Immature natural killer cell (primary cell): ENCODE measurements around the gene CTSO. TPM values are rescaled to one million over a fixed set of nuclear protein-coding genes. Genes with fewer than 3 reads are reported as not detected.
A peak's percentile ranks its signal among the peaks of the same experiment; 100 is the strongest.

Experiments
- DNase-seq, 3 donors: peaks; one replicate each; pipeline ENCODE4 v3.0.0; 2022; ENCODE audit warnings: mixed read lengths in 1 of 3
- H3K27ac Mint-ChIP-seq, 6 donors: one replicate each; pipeline ENCODE4 v1.8.0; 2020; ENCODE audit warnings: mixed read lengths in 6 of 6, mild to moderate bottlenecking in 5 of 6, inconsistent platforms in 4 of 6, moderate library complexity in 3 of 6
- H3K27me3 Mint-ChIP-seq, 3 donors: one replicate each; pipeline ENCODE4 v1.8.0; 2020 to 2021; ENCODE audit warnings: low read depth in 3 of 3, mild to moderate bottlenecking in 3 of 3, mixed read lengths in 3 of 3, moderate library complexity in 3 of 3, inconsistent platforms in 1 of 3
- H3K36me3 Mint-ChIP-seq, 3 donors: one replicate each; pipeline ENCODE4 v1.8.0; 2020; ENCODE audit warnings: mixed read lengths in 3 of 3, inconsistent platforms in 2 of 3, mild to moderate bottlenecking in 2 of 3
- H3K4me1 Mint-ChIP-seq, 2 donors: one replicate each; pipeline ENCODE4 v1.8.0; 2020; ENCODE audit warnings: inconsistent platforms in 2 of 2, mild to moderate bottlenecking in 2 of 2, mixed read lengths in 2 of 2, moderate library complexity in 1 of 2
- H3K4me3 Mint-ChIP-seq, 5 donors: one replicate each; pipeline ENCODE4 v1.8.0; 2020; ENCODE audit warnings: mild to moderate bottlenecking in 5 of 5, mixed read lengths in 5 of 5, inconsistent platforms in 3 of 5, moderate library complexity in 3 of 5
- H3K9me3 Mint-ChIP-seq, 6 donors: one replicate each; pipeline ENCODE4 v1.8.0; 2020; ENCODE audit warnings: mild to moderate bottlenecking in 6 of 6, mixed read lengths in 6 of 6, inconsistent platforms in 4 of 6, moderate library complexity in 3 of 6
- polyA plus RNA-seq, 3 donors: library from polyadenylated mRNA; unstranded; fragments of 300-500 nt; fragmentation: Illumina TruSeq; gene quantifications; one replicate each; pipeline ENCODE4 v1.2.3, GENCODE V29; 2021

CTSO gene
- polyA plus RNA-seq, 3 donors from 2014 or later = 44.7 to 88.0 (median 58.1) TPM

- no peaks in the 10 kb centered on the region for H3K36me3 Mint-ChIP-seq
- peaks cover 0 to 12% (median 7%) of the 10 kb centered on the region in 3 donors for H3K27me3 Mint-ChIP-seq
- no peak for DNase-seq
- H3K27ac Mint-ChIP-seq = no peak overlapping the region
- H3K4me1 Mint-ChIP-seq = no peaks in the 10 kb centered on the region
- H3K4me3 Mint-ChIP-seq = no peak overlapping the region
- peaks cover 0 to 2% (median 0%) of the 10 kb centered on the region in 6 donors for H3K9me3 Mint-ChIP-seq
Measured at GRCh38 chr4:155966731-155967395, 13.2 kb upstream of the CTSO start.

GRCh38 chr4:155966171-155966570 lies 12.5 kb upstream of the CTSO start:
- Mint-ChIP-seq H3K27ac (no peak overlapping the region), H3K27me3 (peaks cover 0 to 12% (median 7%) of the 10 kb centered on the region in 3 donors), H3K4me3 (no peak overlapping the region), H3K4me1 (no peaks in the 10 kb centered on the region), H3K9me3 (peaks cover 0 to 2% (median 0%) of the 10 kb centered on the region in 6 donors), H3K36me3 (no peaks in the 10 kb centered on the region)
- no peak for DNase-seq

DNA sequence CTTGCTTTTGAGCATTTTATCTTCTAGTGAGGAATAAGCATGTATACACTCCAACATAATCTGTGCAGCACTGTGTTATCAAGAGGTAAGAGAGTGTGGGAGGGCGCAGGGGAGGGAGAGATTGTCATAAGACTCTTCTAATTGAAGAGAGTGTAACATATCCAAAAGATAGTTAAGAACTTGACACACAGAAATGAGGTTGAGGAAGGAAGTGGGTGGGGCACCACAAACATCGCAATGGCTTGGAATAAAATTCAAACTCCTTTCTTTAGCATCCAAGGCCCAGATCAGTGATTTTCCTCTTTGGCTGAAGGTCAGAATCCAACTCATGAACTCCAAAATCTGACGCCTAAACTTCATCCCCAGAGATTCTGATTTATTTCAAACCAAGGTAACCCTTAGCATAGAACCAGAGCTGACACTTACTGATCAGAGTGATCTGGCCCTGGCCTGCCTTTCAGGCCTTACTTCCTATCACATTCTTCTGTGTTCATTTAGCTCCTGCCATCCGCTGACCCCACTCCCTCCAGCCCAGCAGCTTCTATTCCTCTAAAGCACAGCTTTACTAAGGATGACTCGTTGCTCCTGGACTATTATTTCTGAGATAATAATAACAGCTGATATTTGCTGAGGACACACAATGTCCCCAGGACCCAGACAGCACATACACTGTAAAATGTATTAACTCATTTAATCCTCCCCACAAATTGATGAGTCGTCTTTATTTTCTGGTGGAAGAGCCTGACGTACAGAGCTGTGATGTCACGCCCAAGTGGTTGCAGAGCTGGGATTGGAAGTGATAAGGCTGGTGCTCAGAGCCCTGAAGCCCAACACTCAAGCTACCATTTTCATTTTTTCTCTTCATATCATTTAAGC lies 10.6 kb upstream of the CTSO start:
- H3K36me3 Mint-ChIP-seq = no peaks in the 10 kb centered on the region
- peaks cover 3 to 7% (median 7%) of the 10 kb centered on the region in 3 donors for H3K27me3 Mint-ChIP-seq

GRCh38 chr4:155962767-155963166 lies 9.1 kb upstream of the CTSO start:
- no peaks in the 10 kb centered on the region for H3K36me3 Mint-ChIP-seq
- H3K9me3 Mint-ChIP-seq = peaks cover 0 to under 1% (median 0%) of the 10 kb centered on the region in 6 donors
- no peak for DNase-seq
- no peak overlapping the region for H3K4me3 Mint-ChIP-seq
- H3K27me3 Mint-ChIP-seq = peaks cover 2 to 7% (median 3%) of the 10 kb centered on the region in 3 donors
- no peak overlapping the region for H3K27ac Mint-ChIP-seq
- H3K4me1 Mint-ChIP-seq = no peaks in the 10 kb centered on the region

More for the DNA sequence above, 10.6 kb upstream of the CTSO start:
- no peak overlapping the region for H3K4me3 Mint-ChIP-seq
- peaks cover 0 to 2% (median 0%) of the 10 kb centered on the region in 6 donors for H3K9me3 Mint-ChIP-seq
- DNase-seq = no peak
- H3K4me1 Mint-ChIP-seq = no peaks in the 10 kb centered on the region
- no peak overlapping the region for H3K27ac Mint-ChIP-seq

DNA sequence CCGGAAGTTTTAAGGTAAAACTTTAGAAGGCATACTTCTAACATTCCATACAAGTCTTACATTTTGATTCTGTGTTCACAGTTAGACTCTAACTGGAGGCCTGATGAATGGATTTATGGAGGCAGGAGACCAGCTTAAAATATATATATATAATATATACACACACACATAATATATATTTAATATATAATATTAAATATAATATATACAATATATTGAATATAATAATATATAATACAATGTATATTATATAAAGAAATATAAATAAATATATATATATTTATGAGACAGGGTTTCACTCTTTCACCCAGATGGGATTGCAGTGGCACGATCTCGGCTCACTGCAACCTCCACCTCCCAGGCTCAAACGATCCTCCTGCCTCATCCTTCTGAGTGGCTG lies 7.9 kb upstream of the CTSO start:
- H3K36me3 Mint-ChIP-seq = no peaks in the 10 kb centered on the region
- H3K9me3 Mint-ChIP-seq = no peaks in the 10 kb centered on the region
- DNase-seq = no peak
- peaks cover 3 to 4% (median 3%) of the 10 kb centered on the region in 3 donors for H3K27me3 Mint-ChIP-seq
- H3K27ac Mint-ChIP-seq = no peak overlapping the region
- H3K4me3 Mint-ChIP-seq = no peak overlapping the region
- H3K4me1 Mint-ChIP-seq = no peaks in the 10 kb centered on the region

DNA sequence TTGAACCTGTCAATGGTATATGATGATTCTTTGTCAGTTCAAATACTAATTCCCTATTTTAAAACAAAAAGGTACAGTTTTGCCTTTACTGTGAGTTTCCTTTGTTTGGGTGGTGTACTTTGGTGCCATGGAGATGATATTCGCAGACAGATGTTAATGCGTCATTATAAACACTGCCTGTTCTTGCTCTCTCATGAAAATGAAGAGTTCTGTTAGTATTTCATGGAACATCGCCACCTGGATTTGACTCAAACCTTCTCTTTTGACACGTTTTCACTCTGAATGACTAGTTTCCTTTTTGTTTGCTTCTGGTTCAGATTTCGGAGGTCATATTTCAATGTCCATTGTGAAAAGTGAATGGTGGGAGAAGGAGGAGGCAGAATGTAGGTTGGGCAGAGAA lies 6.9 kb upstream of the CTSO start:
- Mint-ChIP-seq H3K4me1 (no peaks in the 10 kb centered on the region), H3K4me3 (no peak overlapping the region), H3K27ac (no peak overlapping the region), H3K9me3 (no peaks in the 10 kb centered on the region), H3K27me3 (peaks cover 3 to 4% (median 3%) of the 10 kb centered on the region in 3 donors), H3K36me3 (no peaks in the 10 kb centered on the region)
- DNase-seq = no peak

DNA sequence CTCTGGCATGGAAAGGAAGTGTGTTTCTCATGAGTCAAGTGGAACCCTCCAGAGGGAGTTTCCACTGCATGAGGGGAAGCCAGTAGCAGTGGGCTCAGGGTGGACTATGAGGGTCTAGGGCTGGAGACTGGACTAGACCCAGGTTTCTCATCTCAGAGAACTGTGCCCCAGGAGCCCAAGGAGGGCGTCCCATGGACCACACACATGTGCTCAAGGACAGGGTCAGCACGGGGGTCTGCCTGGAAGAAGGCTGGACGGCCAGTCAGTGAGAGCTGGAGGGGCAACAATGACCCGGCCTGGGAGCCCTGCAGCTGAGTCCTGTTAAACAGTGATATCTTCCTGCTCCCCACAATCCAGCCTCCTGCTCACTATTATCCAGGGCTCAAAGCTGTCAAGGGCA lies 5.8 kb upstream of the CTSO start:
- no peak for DNase-seq
- Mint-ChIP-seq H3K36me3 (no peaks in the 10 kb centered on the region), H3K9me3 (no peaks in the 10 kb centered on the region), H3K4me3 (no peak overlapping the region), H3K27me3 (peaks cover 0 to 3% (median 3%) of the 10 kb centered on the region in 3 donors), H3K4me1 (peaks cover 2% of the 10 kb centered on the region in 2 donors), H3K27ac (no peak overlapping the region)

- H3K27me3 Mint-ChIP-seq = peaks cover 6 to 11% (median 8%) of the 10 kb centered on the region in 3 donors
- H3K27ac Mint-ChIP-seq = no peak overlapping the region
- H3K4me1 Mint-ChIP-seq = peaks cover 18 to 32% of the 10 kb centered on the region in 2 donors
- no peaks in the 10 kb centered on the region for H3K36me3 Mint-ChIP-seq
- H3K9me3 Mint-ChIP-seq = no peaks in the 10 kb centered on the region
- H3K4me3 Mint-ChIP-seq = no peak overlapping the region
- no peak for DNase-seq
Measured at GRCh38 chr4:155956461-155956860, 2.8 kb upstream of the CTSO start.

DNA sequence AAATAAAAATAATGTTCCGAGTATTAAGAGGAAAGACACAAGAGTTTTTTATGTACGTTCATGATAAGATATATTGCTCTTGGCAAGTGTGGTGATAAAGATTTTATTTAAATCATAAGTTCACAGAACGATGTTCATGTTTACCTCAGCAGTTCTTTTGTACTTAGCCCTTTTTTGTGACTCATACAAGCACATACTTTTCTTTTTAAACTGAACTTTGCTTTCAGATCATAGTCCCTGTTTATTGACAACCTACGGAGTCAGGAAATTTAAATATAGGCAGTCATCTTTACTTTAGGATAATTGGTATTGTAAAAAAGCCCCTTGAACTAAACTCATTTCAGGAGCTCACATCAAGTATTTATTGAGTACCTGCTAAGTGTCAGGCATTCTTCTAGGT lies 1.3 kb upstream of the CTSO start:
- peaks cover 6 to 11% (median 8%) of the 10 kb centered on the region in 3 donors for H3K27me3 Mint-ChIP-seq
- peak overlapping the region; percentile 43 to 97 (median 54) for H3K4me3 Mint-ChIP-seq
- no peaks in the 10 kb centered on the region for H3K9me3 Mint-ChIP-seq
- no peaks in the 10 kb centered on the region for H3K36me3 Mint-ChIP-seq
- H3K4me1 Mint-ChIP-seq = peaks cover 18 to 38% of the 10 kb centered on the region in 2 donors
- no peak for DNase-seq
- peak overlapping the region in 5 of 6 donors; percentile 19 to 97 (median 96) for H3K27ac Mint-ChIP-seq

DNA sequence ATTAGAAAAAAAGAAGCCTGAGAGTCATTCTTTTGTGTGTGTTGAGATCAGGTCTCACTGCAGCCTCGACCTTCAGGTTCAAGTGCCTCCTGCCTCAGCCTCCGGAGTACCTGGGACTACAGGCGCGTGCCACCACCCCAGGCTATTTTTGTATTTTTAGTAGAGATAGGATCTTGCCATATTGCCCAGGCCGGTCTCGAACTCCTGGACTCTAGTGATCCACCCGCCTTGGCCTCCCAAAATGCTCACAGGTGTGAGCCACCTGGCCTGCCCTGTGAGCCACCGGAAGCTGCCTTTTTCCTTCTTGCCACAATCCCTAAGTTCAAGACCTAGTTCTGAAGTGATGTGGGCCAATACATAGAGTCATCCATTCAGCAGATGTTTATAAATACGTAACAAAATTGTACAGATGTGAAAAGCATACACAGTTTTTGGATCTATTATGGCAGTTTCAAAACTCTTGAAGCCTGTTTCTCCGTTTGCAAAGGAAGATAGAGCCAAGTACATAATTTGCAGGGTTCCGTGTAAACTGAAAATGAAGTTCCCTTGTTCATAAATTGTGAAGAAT lies 536 bp upstream of the CTSO start:
- H3K4me1 Mint-ChIP-seq = peaks cover 18 to 43% of the 10 kb centered on the region in 2 donors
- H3K27ac Mint-ChIP-seq = peak overlapping the region; percentile 96 to 99 (median 98)
- peaks cover 6 to 8% (median 8%) of the 10 kb centered on the region in 3 donors for H3K27me3 Mint-ChIP-seq
- H3K4me3 Mint-ChIP-seq = peak overlapping the region; percentile 96 to 97 (median 96)
- no peaks in the 10 kb centered on the region for H3K36me3 Mint-ChIP-seq
- DNase-seq = no peak
- no peaks in the 10 kb centered on the region for H3K9me3 Mint-ChIP-seq

GRCh38 chr4:155952501-155952901 lies 1.2 kb downstream of the CTSO start:
- no peak for DNase-seq
- Mint-ChIP-seq H3K36me3 (no peaks in the 10 kb centered on the region), H3K4me3 (peak overlapping the region; percentile 28 to 96 (median 64)), H3K27me3 (peaks cover 6 to 8% (median 8%) of the 10 kb centered on the region in 3 donors), H3K9me3 (no peaks in the 10 kb centered on the region), H3K4me1 (peaks cover 18 to 44% of the 10 kb centered on the region in 2 donors), H3K27ac (peak overlapping the region in 5 of 6 donors; percentile 23 to 84 (median 71))

DNA sequence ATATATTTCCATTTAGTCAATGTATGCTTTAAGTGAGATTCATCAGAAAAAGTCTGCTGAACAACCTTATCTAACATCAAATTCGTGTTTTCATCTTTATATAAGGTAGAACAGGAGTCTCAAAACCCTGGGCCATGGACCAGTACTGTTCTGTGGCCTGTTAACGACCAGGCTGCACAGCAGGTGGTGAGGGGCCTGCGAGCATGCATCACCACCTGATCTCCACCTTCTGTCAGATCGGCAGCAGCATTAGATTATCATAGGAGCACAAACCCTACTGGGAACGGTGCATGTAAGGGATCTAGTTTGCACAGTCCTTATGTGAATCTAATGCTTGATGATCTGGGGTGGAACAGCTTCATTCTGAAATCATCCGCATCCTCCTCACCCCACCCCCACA lies 3.2 kb downstream of the CTSO start:
- Mint-ChIP-seq H3K4me3 (no peak overlapping the region), H3K4me1 (peaks cover 18 to 44% of the 10 kb centered on the region in 2 donors), H3K9me3 (no peaks in the 10 kb centered on the region)

GRCh38 chr4:155948541-155948940 lies 5.1 kb downstream of the CTSO start:
- Mint-ChIP-seq H3K27ac (no peak overlapping the region), H3K9me3 (no peaks in the 10 kb centered on the region), H3K4me3 (no peak overlapping the region), H3K27me3 (peaks cover 4 to 5% (median 5%) of the 10 kb centered on the region in 3 donors), H3K4me1 (peaks cover 9 to 33% of the 10 kb centered on the region in 2 donors), H3K36me3 (no peaks in the 10 kb centered on the region)
- DNase-seq = no peak

More for the DNA sequence above, 3.2 kb downstream of the CTSO start:
- no peak for DNase-seq
- Mint-ChIP-seq H3K27ac (no peak overlapping the region), H3K36me3 (no peaks in the 10 kb centered on the region), H3K27me3 (peaks cover 6 to 8% (median 6%) of the 10 kb centered on the region in 3 donors)

DNA sequence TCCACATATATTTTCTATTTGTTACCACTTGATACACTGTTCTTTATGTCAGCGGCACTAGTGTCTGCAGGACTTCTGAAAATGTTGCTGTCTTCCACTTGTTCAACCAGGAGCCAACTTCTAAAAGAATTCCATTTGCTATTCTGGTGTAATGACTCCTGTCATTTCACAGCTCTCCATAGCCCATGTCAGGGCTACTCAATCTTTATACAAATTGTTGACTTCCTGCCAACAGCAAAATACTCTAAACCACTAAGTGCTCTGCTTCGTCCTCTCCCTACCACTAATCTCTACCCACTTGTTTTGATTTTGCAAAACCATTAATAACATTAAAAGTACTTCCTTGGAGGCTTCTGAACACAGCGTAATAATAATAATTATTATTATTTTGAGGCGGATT lies 7.2 kb downstream of the CTSO start:
- H3K27ac Mint-ChIP-seq = no peak overlapping the region
- no peaks in the 10 kb centered on the region for H3K9me3 Mint-ChIP-seq
- no peak overlapping the region for H3K4me3 Mint-ChIP-seq
- peaks cover 2 to 8% (median 6%) of the 10 kb centered on the region in 3 donors for H3K36me3 Mint-ChIP-seq
- H3K4me1 Mint-ChIP-seq = peaks cover 0 to 12% of the 10 kb centered on the region in 2 donors
- no peak for DNase-seq
- H3K27me3 Mint-ChIP-seq = no peaks in the 10 kb centered on the region
